Renal cortex interstitium (tissue), 11 donors: Measurements from ENCODE around the gene SEC62. TPM values are rescaled to one million over a fixed set of nuclear protein-coding genes. Genes with fewer than 3 reads are reported as not detected.

Experiments
- DNase-seq, 11 donors: peaks; one replicate each; pipeline ENCODE4 v3.0.0-alpha.2; 2013; ENCODE audit warnings: low read depth in 9 of 11, low spot score in 4 of 11; ENCODE audit errors: extremely low read depth in 1 of 11
- polyA plus RNA-seq, 3 donors: library from polyadenylated mRNA; unstranded; fragments of 120-200 nt; gene quantifications; one replicate each; pipeline ENCODE4 v1.2.1, GENCODE V29; 2013; ENCODE audit not compliant: insufficient read length in 3 of 3

Gene SEC62
- polyA plus RNA-seq, 3 donors: 162 to 201 (median 195) TPM

GRCh38 chr3:169954142-169954756 lies 12.4 kb upstream of the SEC62 start:
- no peak for DNase-seq

- DNase-seq: no peak
Measured at GRCh38 chr3:169955406-169955805, 11.2 kb upstream of the SEC62 start.

- no peak for DNase-seq
Measured at GRCh38 chr3:169964176-169964575, 2.4 kb upstream of the SEC62 start.

GRCh38 chr3:169965562-169966427 lies 812 bp upstream of the SEC62 start:
- DNase-seq: no peak

- DNase-seq: peak in 4 of 11 donors; percentile 39 to 60 (median 46)
Measured at GRCh38 chr3:169966951-169967915, 626 bp downstream of the SEC62 start.

GRCh38 chr3:169968224-169968885 lies 1.7 kb downstream of the SEC62 start:
- DNase-seq: no peak

GRCh38 chr3:169969174-169970095 lies 2.8 kb downstream of the SEC62 start:
- DNase-seq: no peak

GRCh38 chr3:169970847-169971246 lies 4.2 kb downstream of the SEC62 start:
- no peak for DNase-seq

- no peak for DNase-seq
Measured at GRCh38 chr3:169971522-169971921, 4.9 kb downstream of the SEC62 start.

GRCh38 chr3:169980055-169980454 lies 13.4 kb downstream of the SEC62 start:
- no peak for DNase-seq

GRCh38 chr3:169984292-169984691 lies 17.7 kb downstream of the SEC62 start:
- no peak for DNase-seq

GRCh38 chr3:169990431-169990830 lies 23.8 kb downstream of the SEC62 start:
- DNase-seq: no peak

GRCh38 chr3:169992156-169992555 lies 25.5 kb downstream of the SEC62 start:
- no peak for DNase-seq

- DNase-seq: no peak
Measured at GRCh38 chr3:169992781-169993180, 26.2 kb downstream of the SEC62 start.

GRCh38 chr3:169993761-169994160 lies 27.2 kb downstream of the SEC62 start:
- DNase-seq: no peak

GRCh38 chr3:169996063-169996462 lies 29.5 kb downstream of the SEC62 start:
- no peak for DNase-seq

- DNase-seq: no peak
Measured at GRCh38 chr3:169998668-169999131, 32.1 kb downstream of the SEC62 start.

GRCh38 chr3:169999433-169999832 lies 32.8 kb downstream of the SEC62 start:
- no peak for DNase-seq
